Osteocyte (in vitro differentiated cells): ENCODE data around the gene AK1. TPM values are rescaled to one million over a fixed set of nuclear protein-coding genes. Genes with fewer than 3 reads are reported as not detected.
"Not testable (repeated sequence)": the region's sequence is repeated elsewhere in the genome, so short reads cannot be mapped to it uniquely, and the experiment has no call there.

ENCODE experiments used
- DNase-seq: peaks from one replicate; pipeline ENCODE4 v3.0.0; 2021; ENCODE audit warnings: mixed read lengths; ENCODE audit not compliant: unreplicated experiment; ENCODE audit errors: extremely low spot score
- H3K27ac Mint-ChIP-seq: one replicate; pipeline ENCODE4 v1.8.0; 2021; ENCODE audit warnings: mild to moderate bottlenecking, mixed read lengths; ENCODE audit not compliant: unreplicated experiment
- H3K27me3 Mint-ChIP-seq: one replicate; pipeline ENCODE4 v1.8.0; 2021; ENCODE audit warnings: mixed read lengths; ENCODE audit not compliant: unreplicated experiment
- H3K36me3 Mint-ChIP-seq: one replicate; pipeline ENCODE4 v1.8.0; 2021; ENCODE audit warnings: mixed read lengths; ENCODE audit not compliant: unreplicated experiment
- H3K4me1 Mint-ChIP-seq: one replicate; pipeline ENCODE4 v1.8.0; 2021; ENCODE audit warnings: mixed read lengths; ENCODE audit not compliant: unreplicated experiment
- H3K4me3 Mint-ChIP-seq: one replicate; pipeline ENCODE4 v1.8.0; 2021; ENCODE audit warnings: mild to moderate bottlenecking, moderate library complexity, mixed read lengths; ENCODE audit not compliant: unreplicated experiment
- H3K9me3 Mint-ChIP-seq: one replicate; pipeline ENCODE4 v1.8.0; 2021; ENCODE audit warnings: mixed read lengths; ENCODE audit not compliant: unreplicated experiment
- total RNA-seq: library from RNA; stranded (reverse); gene quantifications from 2 replicates; pipeline ENCODE4 v1.2.1, GENCODE V29; 2021
- TF ChIP-seq, protein P1 (sequence below): fragments of 200-600 bp; sonication (generic); IDR thresholded peaks from 2 replicates; pipeline ENCODE4 v1.5.0; 2021; ENCODE audit warnings: antibody characterized with exemption, mild to moderate bottlenecking, moderate library complexity

Gene AK1
- total RNA-seq, 1 donor from 2014 or later, result 57.6 TPM

- Mint-ChIP-seq H3K4me1 (peaks cover 40% of the 10 kb centered on the region), H3K27ac (peak overlapping the region; percentile 97), H3K9me3 (peaks cover 4% of the 10 kb centered on the region), H3K4me3 (no peak overlapping the region), H3K36me3 (peaks cover 22% of the 10 kb centered on the region), H3K27me3 (no peaks in the 10 kb centered on the region)
- no peak for DNase-seq
- TF ChIP-seq, protein P1, sequence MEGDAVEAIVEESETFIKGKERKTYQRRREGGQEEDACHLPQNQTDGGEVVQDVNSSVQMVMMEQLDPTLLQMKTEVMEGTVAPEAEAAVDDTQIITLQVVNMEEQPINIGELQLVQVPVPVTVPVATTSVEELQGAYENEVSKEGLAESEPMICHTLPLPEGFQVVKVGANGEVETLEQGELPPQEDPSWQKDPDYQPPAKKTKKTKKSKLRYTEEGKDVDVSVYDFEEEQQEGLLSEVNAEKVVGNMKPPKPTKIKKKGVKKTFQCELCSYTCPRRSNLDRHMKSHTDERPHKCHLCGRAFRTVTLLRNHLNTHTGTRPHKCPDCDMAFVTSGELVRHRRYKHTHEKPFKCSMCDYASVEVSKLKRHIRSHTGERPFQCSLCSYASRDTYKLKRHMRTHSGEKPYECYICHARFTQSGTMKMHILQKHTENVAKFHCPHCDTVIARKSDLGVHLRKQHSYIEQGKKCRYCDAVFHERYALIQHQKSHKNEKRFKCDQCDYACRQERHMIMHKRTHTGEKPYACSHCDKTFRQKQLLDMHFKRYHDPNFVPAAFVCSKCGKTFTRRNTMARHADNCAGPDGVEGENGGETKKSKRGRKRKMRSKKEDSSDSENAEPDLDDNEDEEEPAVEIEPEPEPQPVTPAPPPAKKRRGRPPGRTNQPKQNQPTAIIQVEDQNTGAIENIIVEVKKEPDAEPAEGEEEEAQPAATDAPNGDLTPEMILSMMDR, result no peak
These were observed 32.6 kb downstream of the AK1 start for GRCh38 chr9:127844821-127845359.

DNA sequence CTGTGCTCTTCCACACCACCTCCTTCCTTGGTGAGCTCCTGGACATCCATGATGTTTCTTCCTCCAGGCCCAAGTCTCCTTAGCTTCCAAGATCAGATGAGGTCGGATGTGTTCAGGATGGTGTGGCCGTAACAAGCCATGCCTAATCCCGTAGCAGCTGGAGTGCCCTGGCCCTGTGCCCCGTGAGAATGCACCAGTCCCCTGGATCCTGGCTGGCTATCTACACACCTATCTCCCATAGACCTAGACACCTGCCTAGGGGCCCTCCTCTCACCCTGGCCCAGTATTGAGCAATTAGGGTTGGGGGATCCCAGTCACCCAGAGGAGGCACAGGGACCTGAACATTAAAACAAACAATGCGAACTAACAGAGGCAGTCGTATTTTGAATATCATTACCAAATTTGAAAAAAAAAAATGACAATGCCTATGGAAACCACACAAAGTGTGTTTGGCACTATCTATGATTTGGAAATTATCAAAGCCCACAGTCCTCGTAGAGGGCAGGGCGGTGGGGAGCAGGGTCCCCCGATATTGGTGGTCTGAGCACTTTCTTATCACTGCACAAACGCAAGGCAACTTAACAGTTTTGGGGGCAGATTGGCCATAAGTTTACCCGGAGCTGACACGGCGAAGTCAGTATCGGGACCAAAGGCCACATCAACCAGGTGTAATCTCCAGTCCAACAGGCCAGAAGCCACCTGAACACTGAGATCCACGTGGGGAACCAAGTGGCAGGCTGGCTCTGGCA, 36.2 kb downstream of the AK1 start:
- no peak overlapping the region for H3K4me3 Mint-ChIP-seq
- no peak for DNase-seq
- H3K9me3 Mint-ChIP-seq, result no peaks in the 10 kb centered on the region
- TF ChIP-seq, protein P1, result no peak
- H3K36me3 Mint-ChIP-seq, result peaks cover 5% of the 10 kb centered on the region
- H3K4me1 Mint-ChIP-seq, result peaks cover 56% of the 10 kb centered on the region
- H3K27ac Mint-ChIP-seq, result peak overlapping the region; percentile 67
- no peaks in the 10 kb centered on the region for H3K27me3 Mint-ChIP-seq

- no peaks in the 10 kb centered on the region for H3K9me3 Mint-ChIP-seq
- H3K36me3 Mint-ChIP-seq, result peaks cover 5% of the 10 kb centered on the region
- TF ChIP-seq, protein P1, result no peak
- peak overlapping the region; percentile 32 for H3K4me3 Mint-ChIP-seq
- peaks cover 51% of the 10 kb centered on the region for H3K4me1 Mint-ChIP-seq
- peak; percentile 93 for DNase-seq
- H3K27ac Mint-ChIP-seq, result peak overlapping the region; percentile 95
- H3K27me3 Mint-ChIP-seq, result no peaks in the 10 kb centered on the region
These were observed 38.9 kb downstream of the AK1 start for GRCh38 chr9:127838375-127839078.

GRCh38 chr9:127837346-127837745, 40.1 kb downstream of the AK1 start:
- Mint-ChIP-seq H3K27ac (peak overlapping the region; percentile 95), H3K4me1 (peaks cover 58% of the 10 kb centered on the region), H3K4me3 (no peak overlapping the region), H3K36me3 (peaks cover 5% of the 10 kb centered on the region), H3K9me3 (no peaks in the 10 kb centered on the region), H3K27me3 (no peaks in the 10 kb centered on the region)
- TF ChIP-seq, protein P1, result no peak
- DNase-seq, result no peak

DNA sequence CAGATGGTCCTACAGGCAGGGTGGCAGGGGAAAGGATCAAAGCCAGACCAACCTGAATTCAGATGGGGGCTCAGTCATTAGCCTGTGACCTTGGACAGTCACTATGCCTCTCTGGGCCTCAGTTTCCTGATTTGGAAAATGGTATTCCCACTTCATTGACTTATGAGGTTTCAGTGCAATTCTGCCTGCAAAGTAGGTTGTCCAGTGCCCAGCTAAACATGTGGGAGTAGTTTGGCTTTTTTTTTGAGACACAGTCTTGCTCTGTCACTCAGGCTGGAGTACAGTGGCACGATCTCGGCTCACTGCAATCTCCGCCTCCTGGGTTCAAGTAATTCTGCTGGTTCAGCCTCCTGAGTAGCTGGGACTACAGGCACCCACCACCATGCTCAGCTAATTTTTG, 40.9 kb downstream of the AK1 start:
- DNase-seq, H3K27me3 Mint-ChIP-seq, H3K36me3 Mint-ChIP-seq, H3K9me3 Mint-ChIP-seq: not testable (repeated sequence)
- peak overlapping the region; percentile 4 for H3K4me3 Mint-ChIP-seq
- peak overlapping the region; percentile 95 for H3K27ac Mint-ChIP-seq
- H3K4me1 Mint-ChIP-seq, result peaks cover 60% of the 10 kb centered on the region
